SW480 (cell line): ENCODE results near the gene NTN4.
"Not testable (repeated sequence)": the region's sequence is repeated elsewhere in the genome, so short reads cannot be mapped to it uniquely, and the experiment has no call there.

ENCODE experiments used
- DNase-seq: peaks from one replicate; pipeline ENCODE4 v3.0.0-alpha.2; 2016; ENCODE audit warnings: low spot score

Gene NTN4

DNA sequence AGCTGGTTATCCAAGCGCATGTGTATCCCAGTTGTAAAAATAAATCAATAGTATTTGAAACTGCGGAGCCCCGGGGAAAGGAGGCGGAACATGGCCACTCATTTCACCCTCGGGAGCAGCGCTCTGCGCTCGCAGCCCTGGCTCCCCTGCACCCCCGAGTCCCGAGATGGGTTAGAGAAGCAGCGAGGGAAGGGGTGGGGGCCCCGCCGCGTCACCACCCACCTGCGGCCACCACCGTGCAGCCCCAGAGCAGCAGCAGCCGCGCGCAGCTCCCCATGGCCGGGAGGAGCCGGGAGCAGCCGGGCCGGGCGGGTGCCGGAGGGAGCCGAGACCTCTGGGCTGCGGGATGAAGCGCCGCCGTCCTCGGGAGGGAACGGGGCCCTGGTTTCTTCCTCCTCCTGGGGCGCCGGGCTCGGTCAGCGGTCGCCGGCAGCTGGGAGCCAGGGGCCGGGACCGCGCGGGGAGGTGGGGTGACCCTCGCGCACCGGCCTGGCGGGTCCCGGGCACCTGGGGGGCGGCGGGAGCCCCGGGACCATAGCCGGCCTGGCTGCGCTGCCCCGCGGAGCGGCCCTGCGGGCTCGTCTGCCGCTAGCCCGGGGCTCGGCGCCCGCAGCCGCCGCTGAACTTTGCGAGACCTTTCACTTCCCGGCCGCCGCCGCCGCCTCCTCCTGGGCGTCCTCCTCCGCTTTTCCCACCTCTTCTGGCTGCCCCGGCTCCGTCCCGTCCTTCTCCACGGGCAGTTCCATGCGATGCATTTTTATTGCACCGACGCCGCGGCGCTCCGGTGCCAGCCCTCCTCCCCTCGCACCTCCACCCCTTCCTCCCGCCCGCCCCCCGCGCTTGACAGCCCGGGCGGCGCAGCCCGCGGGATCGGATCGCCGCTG, at the start of gene NTN4:
Gene NTN4 (minus strand): TSS at position 732 of the 884 bp plus-strand sequence. CDS start 455 bp downstream, at position 277.
- peak; percentile 43 for DNase-seq

DNA sequence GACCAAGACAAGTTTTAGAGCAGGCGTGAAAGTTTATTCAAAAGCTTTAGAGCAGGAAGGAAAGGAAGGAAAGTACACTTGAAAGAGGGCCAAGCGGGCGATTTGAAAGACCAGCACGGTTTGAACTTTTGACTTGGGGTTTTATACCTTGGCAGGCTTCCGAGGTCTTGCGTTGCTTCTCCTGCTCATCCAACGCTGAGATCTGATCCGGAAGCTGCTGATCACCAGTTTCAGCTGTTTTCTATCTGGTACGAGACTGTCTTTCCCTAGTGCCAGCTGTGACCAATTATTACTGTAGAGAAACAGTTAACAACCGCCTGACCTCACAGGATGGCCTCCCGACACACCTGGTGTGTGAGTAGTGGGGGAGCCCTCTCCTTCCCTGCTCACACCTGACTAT, 47.6 kb upstream of the NTN4 start:
- DNase-seq: no peak

DNA sequence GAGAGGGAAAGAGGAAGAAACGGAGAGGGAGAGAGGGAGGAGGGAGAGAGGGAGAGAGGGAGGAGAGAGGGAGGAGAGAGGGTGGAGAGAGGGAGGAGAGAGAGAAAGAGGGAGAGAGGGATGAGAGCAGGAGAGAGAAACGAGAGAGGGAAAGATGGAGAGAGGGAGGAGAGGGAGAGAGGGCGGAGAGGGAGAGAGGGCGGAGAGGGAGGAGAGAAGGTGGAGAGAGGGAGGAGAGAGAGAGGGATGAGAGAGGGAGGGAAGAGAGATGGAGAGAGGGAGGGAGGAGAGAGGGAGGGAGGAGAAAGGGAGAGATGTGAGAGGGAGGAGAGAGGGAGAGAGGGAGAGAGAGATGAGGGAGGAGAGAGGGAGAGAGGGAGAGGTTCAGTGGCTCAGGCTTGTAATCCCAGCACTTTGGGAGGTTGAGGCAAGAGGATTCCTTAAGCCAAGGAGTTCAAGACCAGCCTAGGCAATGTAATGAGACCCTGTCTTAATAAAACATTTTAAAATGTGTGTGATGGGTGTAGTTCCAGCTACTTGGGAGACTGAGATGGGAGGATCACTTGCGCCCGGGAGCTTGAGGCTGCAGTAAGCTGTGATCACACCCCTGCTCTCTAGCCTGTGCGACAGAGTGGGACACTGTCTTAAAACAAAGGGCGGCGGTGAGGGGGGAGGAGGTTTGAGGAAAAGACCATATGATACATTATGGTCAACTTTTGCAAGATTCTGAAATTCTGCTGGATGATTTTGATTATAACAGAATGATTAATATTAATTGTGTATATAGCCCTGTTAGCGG, 46.9 kb upstream of the NTN4 start:
- no peak for DNase-seq

DNA sequence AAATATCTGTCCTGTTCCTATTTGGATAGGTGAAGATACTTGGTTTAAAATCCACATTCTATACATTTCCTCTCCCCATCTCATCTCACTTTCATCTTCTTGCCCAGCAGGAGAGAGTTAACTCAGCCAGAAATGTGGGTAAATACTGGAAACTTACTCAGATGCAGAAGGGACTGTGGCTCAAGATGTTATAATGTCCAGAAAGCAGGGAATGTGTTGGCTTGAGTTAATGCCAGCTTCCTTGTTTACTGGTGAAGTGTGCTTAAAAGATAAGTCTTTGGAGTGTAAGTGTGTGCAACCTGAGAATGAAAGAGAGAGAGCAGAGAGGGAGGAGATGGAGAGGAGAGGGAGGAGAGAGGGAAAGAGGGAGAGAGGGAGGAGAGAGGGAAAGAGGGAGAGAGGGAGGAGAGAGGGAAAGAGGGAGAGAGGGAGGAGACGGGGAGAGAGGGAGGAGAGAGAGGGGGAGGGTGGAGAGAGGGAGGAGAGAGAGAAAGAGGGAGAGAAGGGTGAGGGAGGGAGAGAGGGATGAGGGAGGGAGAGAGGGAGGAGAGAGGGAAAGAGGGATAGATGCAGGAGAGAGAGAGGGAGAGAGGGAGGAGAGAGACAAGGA, 46.2 kb upstream of the NTN4 start:
- no peak for DNase-seq

DNA sequence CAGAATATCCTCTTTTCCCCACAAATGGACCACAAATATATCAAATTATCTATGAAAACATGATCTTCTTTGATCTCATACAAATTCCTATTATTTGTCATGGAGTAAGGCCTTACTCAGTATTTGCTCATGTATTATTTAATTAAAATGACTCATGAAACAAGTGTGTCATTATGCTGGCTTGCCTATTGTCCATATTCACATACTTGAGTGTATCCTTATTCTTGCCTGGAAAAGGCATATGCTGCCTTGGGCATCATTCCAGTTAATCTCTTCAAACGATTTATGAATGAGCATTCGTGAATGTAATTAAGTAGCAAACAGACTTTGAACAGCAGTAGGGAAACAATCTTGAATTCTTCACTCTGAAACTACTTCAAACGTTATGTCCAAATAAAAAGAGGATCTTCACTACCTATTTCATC, 45.6 kb upstream of the NTN4 start:
- DNase-seq: no peak

DNA sequence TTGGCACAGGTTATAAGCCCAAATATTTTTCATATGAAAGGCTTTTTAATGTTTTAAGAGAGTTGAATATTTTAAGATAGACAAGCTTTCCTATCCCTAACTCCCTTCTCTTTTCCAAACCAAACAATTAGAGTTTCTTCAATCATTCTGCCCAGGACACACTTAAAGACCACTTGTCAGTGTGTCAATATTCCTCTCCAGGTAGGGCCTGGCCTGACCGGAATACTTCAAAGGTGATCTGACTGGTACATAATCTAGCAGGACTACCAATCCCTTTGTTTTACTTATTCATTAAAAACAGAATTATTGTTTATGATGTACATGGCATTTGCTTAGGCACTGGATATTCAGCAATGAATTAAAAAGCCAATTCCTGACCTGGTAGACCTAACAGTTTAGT, 44.0 kb upstream of the NTN4 start:
- DNase-seq: no peak

- DNase-seq: no peak
Observed at GRCh38 chr12:95830335-95831089, 39.9 kb upstream of the NTN4 start.

DNA sequence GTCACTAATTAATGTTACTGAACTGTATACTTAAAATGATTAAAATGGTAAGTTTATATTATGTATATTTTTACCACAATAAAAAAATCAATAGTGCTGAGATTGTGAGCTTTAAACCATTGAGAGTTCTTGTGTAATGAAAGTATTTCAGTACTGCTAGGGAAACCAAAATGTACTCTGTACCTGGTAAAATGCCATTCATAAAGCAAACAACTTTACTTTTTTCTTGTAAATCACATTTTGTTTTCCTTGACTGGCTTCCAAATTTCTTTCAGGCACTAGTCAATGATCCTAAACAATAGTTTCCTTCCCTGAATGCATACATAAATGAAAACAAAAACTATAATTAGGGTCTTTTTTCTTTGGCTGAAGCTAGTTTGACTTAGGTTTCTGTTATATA, 38.8 kb upstream of the NTN4 start:
- DNase-seq: no peak

DNA sequence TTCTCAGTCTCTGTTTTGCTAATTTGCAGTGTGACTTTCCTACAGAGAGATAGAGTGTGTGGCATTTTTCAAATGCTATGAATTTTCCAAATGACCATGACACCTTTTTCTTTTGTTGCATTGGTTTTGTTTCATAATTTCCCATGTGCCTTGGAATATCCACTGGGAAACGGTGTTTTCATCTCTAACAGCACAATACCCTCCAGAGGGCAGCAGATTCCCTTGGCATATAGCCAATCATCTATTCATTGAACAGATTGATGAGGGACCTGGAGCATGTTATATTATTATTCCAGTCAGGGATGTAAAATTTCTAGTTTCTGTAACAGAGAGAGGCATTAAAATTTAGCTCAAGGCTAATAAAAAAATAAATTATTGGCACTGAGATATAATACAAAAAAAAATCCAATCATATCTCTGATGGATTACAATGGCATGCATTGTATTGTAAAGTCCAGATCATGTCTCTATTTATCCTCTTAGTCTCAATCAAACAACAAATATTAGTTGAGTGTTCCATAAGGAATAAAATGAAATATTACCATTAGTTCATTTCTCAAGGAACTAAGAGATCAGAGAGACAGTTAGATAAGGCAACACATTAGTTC, 29.6 kb upstream of the NTN4 start:
- peak; percentile 41 for DNase-seq

GRCh38 chr12:95815632-95816212, 25.2 kb upstream of the NTN4 start:
- peak; percentile 56 for DNase-seq

GRCh38 chr12:95812155-95812554, 21.6 kb upstream of the NTN4 start:
- DNase-seq: not testable (repeated sequence)

DNA sequence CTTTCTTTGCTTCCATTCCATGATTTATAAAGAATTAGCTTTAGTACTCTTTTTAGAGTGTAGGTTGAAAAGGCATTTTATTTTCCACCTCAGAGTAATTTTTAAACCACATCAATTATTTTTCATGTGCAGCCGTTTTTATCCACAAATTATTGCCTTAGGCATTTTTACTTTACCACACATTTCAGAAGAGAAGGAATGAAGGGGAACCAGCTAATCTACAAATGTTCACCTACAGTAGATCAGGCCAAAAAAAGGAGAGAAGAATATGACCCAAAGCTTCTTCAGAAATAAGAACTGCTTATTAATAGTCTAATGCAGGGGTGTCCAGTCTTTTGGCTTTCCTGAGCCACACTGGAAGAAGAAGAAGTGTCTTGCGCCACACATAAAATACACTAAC, 19.8 kb upstream of the NTN4 start:
- no peak for DNase-seq

- DNase-seq: no peak
Observed at GRCh38 chr12:95809000-95809680, 18.6 kb upstream of the NTN4 start.

- no peak for DNase-seq
Observed at GRCh38 chr12:95808146-95808545, 17.6 kb upstream of the NTN4 start.

GRCh38 chr12:95805864-95806671, 15.5 kb upstream of the NTN4 start:
- DNase-seq: peak; percentile 42

GRCh38 chr12:95804291-95804690, 13.7 kb upstream of the NTN4 start:
- no peak for DNase-seq

DNA sequence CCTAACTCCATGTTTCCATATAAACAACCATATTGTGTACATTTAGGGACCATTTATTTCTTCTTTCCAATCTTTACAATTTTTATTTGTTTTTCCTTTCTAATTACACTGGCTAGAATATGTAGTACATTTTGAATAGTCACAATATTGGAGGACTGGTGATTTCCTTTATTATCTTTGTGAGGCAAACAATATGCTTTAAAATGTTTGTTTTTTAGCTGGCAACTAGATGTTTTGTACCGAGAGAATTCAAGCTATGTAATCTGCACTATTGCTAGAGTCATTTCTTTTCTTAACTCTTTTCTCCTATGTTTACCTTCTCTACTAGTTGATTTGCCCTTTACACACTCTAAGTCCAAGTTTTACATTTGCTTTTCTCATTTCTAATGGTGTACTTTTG, 13.3 kb upstream of the NTN4 start:
- DNase-seq: no peak

DNA sequence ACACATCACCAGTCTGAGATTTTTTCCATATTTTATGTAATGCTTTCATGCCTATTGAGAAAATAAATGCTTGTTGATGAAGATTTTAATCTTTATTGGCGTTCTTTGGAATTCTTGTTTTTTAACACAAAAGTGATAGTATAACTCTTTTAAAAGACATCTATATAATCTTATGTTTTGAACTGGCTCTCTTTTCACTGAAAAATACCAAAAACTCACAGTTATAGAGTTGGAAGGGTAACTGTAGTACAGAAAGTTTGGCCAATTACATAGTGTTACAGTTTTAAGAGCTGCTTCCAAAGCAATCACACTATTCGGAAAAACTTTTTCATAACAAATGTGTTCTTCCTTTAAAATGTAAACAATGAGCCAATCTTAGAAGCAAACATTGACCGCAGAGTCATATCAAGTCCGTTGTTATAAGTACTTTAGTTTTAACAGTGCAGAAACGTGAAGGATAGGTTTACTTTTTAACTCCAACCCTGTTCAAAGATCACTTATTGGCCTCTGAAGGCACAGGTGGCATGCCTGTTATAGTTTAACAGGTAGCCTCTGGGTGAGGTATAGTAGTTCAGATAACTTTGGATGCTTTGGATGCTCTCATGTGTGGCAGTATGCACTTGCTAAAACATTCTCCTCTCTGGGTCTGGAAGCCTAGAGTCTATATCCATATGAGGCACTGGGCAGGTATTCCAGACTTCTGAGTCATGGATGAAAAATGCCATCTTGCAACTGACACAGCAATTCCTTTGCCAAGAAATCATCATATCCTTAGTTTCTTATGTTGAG, 12.1 kb upstream of the NTN4 start:
- no peak for DNase-seq

- no peak for DNase-seq
Observed at GRCh38 chr12:95796982-95797289, 6.4 kb upstream of the NTN4 start.
